Right lobe of liver (tissue), 4 donors: Measurements from ENCODE around the gene CIITA.

Source experiments
- POLR2A ChIP-seq: fragments of 450-650 bp; IDR thresholded peaks from one replicate; pipeline ENCODE4 v1.6.1; 2017; ENCODE audit warnings: antibody characterized with exemption, mild to moderate bottlenecking
- TF ChIP-seq, protein P1 (sequence below), 4 donors: fragments of 200-600 bp in 3 of 4; fragments of 450-650 bp in 1 of 4; IDR thresholded peaks; one replicate each; pipeline versions ENCODE4 v1.5.1 to v1.8.0; 2016 to 2022; ENCODE audit warnings: antibody characterized with exemption in 4 of 4, mild to moderate bottlenecking in 2 of 4
- donor health status: DM: no; HTN: no; CAD: no.
- donor health status: DM: no; HTN: no; CAD: no.
- donor health status: DM: no; HTN: yes; CAD: no.

GRCh38 chr16:10966129-10966528 lies 89.1 kb downstream of the CIITA start:
- TF ChIP-seq, protein P1, sequence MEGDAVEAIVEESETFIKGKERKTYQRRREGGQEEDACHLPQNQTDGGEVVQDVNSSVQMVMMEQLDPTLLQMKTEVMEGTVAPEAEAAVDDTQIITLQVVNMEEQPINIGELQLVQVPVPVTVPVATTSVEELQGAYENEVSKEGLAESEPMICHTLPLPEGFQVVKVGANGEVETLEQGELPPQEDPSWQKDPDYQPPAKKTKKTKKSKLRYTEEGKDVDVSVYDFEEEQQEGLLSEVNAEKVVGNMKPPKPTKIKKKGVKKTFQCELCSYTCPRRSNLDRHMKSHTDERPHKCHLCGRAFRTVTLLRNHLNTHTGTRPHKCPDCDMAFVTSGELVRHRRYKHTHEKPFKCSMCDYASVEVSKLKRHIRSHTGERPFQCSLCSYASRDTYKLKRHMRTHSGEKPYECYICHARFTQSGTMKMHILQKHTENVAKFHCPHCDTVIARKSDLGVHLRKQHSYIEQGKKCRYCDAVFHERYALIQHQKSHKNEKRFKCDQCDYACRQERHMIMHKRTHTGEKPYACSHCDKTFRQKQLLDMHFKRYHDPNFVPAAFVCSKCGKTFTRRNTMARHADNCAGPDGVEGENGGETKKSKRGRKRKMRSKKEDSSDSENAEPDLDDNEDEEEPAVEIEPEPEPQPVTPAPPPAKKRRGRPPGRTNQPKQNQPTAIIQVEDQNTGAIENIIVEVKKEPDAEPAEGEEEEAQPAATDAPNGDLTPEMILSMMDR (IDR thresholded peaks at IDR 0.05) = no peak
- TF ChIP-seq POLR2A = no peak
